Measurements from ENCODE around the gene SLC25A40. TPM values are rescaled to one million over a fixed set of nuclear protein-coding genes. Genes with fewer than 3 reads are reported as not detected.

Gene SLC25A40
- total RNA-seq, 1 donor from 2014 or later, result 8.0 TPM

- no peak for DNase-seq (ENCODE audit: low spot score)
- ATAC-seq, result peak; percentile 12
Measured at GRCh38 chr7:87797395-87797794, 78.8 kb downstream of the SLC25A40 start.

- DNase-seq (ENCODE audit: low spot score) (no peak), ATAC-seq (no peak)
Measured at GRCh38 chr7:87785368-87785995, 90.7 kb downstream of the SLC25A40 start.

- DNase-seq (ENCODE audit: low spot score), result no peak
- no peak for ATAC-seq
Measured at GRCh38 chr7:87784424-87784823, 91.7 kb downstream of the SLC25A40 start.

Other genes with a start within 250 kb of the SLC25A40 start
- gene RUNDC3B, start 248.0 kb downstream of the SLC25A40 start, total RNA-seq, result 11.4 TPM
- gene DBF4, start 133 bp upstream of the SLC25A40 start, total RNA-seq, result 2.4 TPM
- gene ADAM22, start 57.9 kb upstream of the SLC25A40 start, total RNA-seq, result 0.53 TPM

All from left lobe of liver (tissue), 2 donors.